Measurements from ENCODE around the gene SLC6A3. TPM values are rescaled to one million over a fixed set of nuclear protein-coding genes. Genes with fewer than 3 reads are reported as not detected.

Gene SLC6A3
- total RNA-seq, 1 donor from 2014 or later: not detected

GRCh38 chr5:1419476-1420210 lies 25.6 kb downstream of the SLC6A3 start:
- no peak overlapping the region for H3K4me3 ChIP-seq (ENCODE audit: low read depth, low read length)
- TF ChIP-seq, protein P1, sequence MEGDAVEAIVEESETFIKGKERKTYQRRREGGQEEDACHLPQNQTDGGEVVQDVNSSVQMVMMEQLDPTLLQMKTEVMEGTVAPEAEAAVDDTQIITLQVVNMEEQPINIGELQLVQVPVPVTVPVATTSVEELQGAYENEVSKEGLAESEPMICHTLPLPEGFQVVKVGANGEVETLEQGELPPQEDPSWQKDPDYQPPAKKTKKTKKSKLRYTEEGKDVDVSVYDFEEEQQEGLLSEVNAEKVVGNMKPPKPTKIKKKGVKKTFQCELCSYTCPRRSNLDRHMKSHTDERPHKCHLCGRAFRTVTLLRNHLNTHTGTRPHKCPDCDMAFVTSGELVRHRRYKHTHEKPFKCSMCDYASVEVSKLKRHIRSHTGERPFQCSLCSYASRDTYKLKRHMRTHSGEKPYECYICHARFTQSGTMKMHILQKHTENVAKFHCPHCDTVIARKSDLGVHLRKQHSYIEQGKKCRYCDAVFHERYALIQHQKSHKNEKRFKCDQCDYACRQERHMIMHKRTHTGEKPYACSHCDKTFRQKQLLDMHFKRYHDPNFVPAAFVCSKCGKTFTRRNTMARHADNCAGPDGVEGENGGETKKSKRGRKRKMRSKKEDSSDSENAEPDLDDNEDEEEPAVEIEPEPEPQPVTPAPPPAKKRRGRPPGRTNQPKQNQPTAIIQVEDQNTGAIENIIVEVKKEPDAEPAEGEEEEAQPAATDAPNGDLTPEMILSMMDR (conservative IDR thresholded peaks at IDR 0.05; ENCODE audit: low read depth, low read length): no peak
- DNase-seq (ENCODE audit: low read depth): no peak

- TF ChIP-seq, protein P1 (conservative IDR thresholded peaks at IDR 0.05; ENCODE audit: low read depth, low read length): no peak
- H3K4me3 ChIP-seq (ENCODE audit: low read depth, low read length): no peak overlapping the region
- no peak for DNase-seq (ENCODE audit: low read depth)
Measured at GRCh38 chr5:1418921-1419280, 26.3 kb downstream of the SLC6A3 start.

GRCh38 chr5:1418238-1418920 lies 26.9 kb downstream of the SLC6A3 start:
- TF ChIP-seq, protein P1 (conservative IDR thresholded peaks at IDR 0.05; ENCODE audit: low read depth, low read length): no peak
- H3K4me3 ChIP-seq (ENCODE audit: low read depth, low read length): no peak overlapping the region
- DNase-seq (ENCODE audit: low read depth): no peak

DNA sequence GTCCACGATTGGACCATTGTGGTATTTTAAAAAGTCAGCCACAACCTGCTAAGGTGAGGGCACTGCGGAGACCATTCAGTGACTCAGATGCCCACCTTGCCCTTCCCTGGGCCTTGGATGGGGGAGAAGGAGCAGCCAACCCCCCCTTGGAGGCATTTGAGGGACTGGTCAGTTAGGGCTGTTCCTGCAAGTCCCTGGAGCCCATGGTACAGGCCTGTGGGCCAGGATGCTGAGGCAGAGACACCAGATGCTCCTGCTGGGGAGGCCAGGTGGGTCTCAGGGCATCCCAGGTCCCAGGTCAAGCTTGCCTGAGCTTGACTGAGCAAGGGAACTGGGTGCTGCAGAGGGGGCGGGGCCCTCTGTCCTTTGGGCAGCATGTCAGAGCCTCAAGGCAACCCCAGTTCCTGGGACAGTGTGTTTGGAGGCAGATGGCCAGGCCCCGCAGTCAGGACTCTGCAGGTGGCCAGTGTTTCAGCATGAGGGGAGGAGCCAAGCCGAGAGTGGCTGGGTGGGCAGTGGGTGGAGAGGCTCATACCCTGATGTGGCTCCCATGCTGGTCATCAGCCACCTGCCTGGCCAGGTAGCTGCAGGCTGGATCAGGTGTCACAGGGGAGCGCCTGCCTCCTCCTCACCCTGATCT lies 27.5 kb downstream of the SLC6A3 start:
- no peak for DNase-seq (ENCODE audit: low read depth)
- H3K4me3 ChIP-seq (ENCODE audit: low read depth, low read length): no peak overlapping the region
- TF ChIP-seq, protein P1 (conservative IDR thresholded peaks at IDR 0.05; ENCODE audit: low read depth, low read length): no peak

GRCh38 chr5:1416856-1417469 lies 28.3 kb downstream of the SLC6A3 start:
- TF ChIP-seq, protein P1 (conservative IDR thresholded peaks at IDR 0.05; ENCODE audit: low read depth, low read length): no peak

GRCh38 chr5:1415626-1416360 lies 29.4 kb downstream of the SLC6A3 start:
- no peak overlapping the region for H3K4me3 ChIP-seq (ENCODE audit: low read depth, low read length)
- no peak for DNase-seq (ENCODE audit: low read depth)
- TF ChIP-seq, protein P1 (conservative IDR thresholded peaks at IDR 0.05; ENCODE audit: low read depth, low read length): no peak

More at GRCh38 chr5:1416856-1417469, 28.3 kb downstream of the SLC6A3 start:
- no peak overlapping the region for H3K4me3 ChIP-seq (ENCODE audit: low read depth, low read length)
- no peak for DNase-seq (ENCODE audit: low read depth)
